ENCODE results near the gene LPIN3.

LPIN3 gene

DNA sequence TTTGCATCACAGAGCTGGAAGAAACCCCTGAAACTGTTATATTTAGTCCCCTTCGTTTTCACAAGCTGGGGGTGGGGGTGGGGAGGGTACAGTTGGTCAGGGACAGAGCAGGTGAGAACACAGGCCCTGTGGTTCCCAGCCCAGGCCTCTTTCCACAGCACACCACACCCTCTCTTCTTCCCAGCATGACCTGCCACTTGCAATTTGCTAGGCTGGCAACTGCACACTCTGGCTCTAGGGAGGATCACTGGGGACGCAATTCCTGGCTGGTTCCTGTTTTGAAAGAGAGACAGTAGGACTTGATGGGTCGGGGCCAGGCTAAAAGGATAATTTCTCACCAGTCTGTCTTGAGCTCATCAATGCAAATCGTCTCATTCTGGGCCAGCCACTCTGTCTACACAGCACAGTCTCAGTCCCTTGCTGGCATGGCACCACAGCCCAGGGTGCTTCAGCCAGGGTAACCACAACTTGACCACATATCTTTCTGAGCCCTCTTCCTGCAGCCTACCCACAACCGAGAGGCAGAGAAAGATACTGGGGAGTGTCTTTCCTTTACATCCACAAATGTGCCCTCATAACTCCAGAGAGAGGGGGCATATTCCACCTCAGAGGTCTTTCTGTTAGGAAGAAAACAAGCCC, 67.7 kb downstream of the LPIN3 start:
- Histone ChIP-seq H2AFZ (ENCODE audit: low read length) (no peak overlapping the region), H3K79me2 (ENCODE audit: insufficient read depth, low read length) (no peaks in the 10 kb centered on the region), H4K20me1 (ENCODE audit: insufficient read depth, low read length, poor library complexity, severe bottlenecking) (no peaks in the 10 kb centered on the region), H3K9ac (ENCODE audit: low read depth, low read length, poor library complexity, severe bottlenecking) (peak overlapping the region; percentile 63), H3K4me3 (ENCODE audit: low read length, poor library complexity, severe bottlenecking) (peak overlapping the region; percentile 65), H3F3A (ENCODE audit: low read depth) (peaks cover 15% of the 10 kb centered on the region), H3K36me3 (ENCODE audit: insufficient read depth, low read length) (peaks cover 61% of the 10 kb centered on the region), H3K9me3 (ENCODE audit: insufficient read depth, low read depth, low read length) (no peaks in the 10 kb centered on the region), H3K27me3 (ENCODE audit: insufficient read depth, low read length, poor library complexity, severe bottlenecking) (no peaks in the 10 kb centered on the region), H3K4me1 (ENCODE audit: insufficient read depth, low read length, poor library complexity, severe bottlenecking) (peaks cover 56% of the 10 kb centered on the region), H3K9me2 (replicated peaks; ENCODE audit: low read depth, low read length) (no peaks in the 10 kb centered on the region), H3K4me2 (ENCODE audit: low read depth, low read length, poor library complexity, severe bottlenecking) (peak overlapping the region; percentile 82)
- TF ChIP-seq EZH2phosphoT487 (IDR thresholded peaks at IDR 0.05; ENCODE audit: borderline replicate concordance): no peak
- TF ChIP-seq CTCF (conservative IDR thresholded peaks at IDR 0.05; ENCODE audit: low read length): no peak

GRCh38 chr20:41408986-41409385, 68.4 kb downstream of the LPIN3 start:
- Histone ChIP-seq H3K79me2 (ENCODE audit: insufficient read depth, low read length) (no peaks in the 10 kb centered on the region), H3K4me2 (ENCODE audit: low read depth, low read length, poor library complexity, severe bottlenecking) (peak overlapping the region; percentile 82), H3F3A (ENCODE audit: low read depth) (peaks cover 15% of the 10 kb centered on the region), H3K36me3 (ENCODE audit: insufficient read depth, low read length) (peaks cover 62% of the 10 kb centered on the region), H3K4me1 (ENCODE audit: insufficient read depth, low read length, poor library complexity, severe bottlenecking) (peaks cover 56% of the 10 kb centered on the region), H3K4me3 (ENCODE audit: low read length, poor library complexity, severe bottlenecking) (peak overlapping the region; percentile 65), H3K27me3 (ENCODE audit: insufficient read depth, low read length, poor library complexity, severe bottlenecking) (no peaks in the 10 kb centered on the region), H4K20me1 (ENCODE audit: insufficient read depth, low read length, poor library complexity, severe bottlenecking) (no peaks in the 10 kb centered on the region), H3K9ac (ENCODE audit: low read depth, low read length, poor library complexity, severe bottlenecking) (peak overlapping the region; percentile 63), H3K9me2 (replicated peaks; ENCODE audit: low read depth, low read length) (no peaks in the 10 kb centered on the region), H3K9me3 (ENCODE audit: insufficient read depth, low read depth, low read length) (no peaks in the 10 kb centered on the region), H2AFZ (ENCODE audit: low read length) (no peak overlapping the region)
- TF ChIP-seq EZH2phosphoT487 (IDR thresholded peaks at IDR 0.05; ENCODE audit: borderline replicate concordance): no peak
- no peak for TF ChIP-seq CTCF (conservative IDR thresholded peaks at IDR 0.05; ENCODE audit: low read length)
